GM13977 (cell line): ENCODE results near the gene METTL18.

Source experiments
- DNase-seq: peaks from one replicate; pipeline ENCODE4 v3.0.0; 2012; ENCODE audit warnings: low spot score
- in situ Hi-C: fragments of 300-500 bp; cut with MboI; formaldehyde crosslinking; loops from one replicate; pipeline ENCODE4 v1.12.0; 2022; ENCODE audit warnings: low sequenced_read_pairs, low pct_unique_long_range_greater_than_20kb, mixed read lengths, inconsistent platforms; ENCODE audit not compliant: unreplicated experiment
- TF ChIP-seq, protein P1 (sequence below): IDR thresholded peaks from 2 replicates; pipeline ENCODE4 v1.5.1; 2012; ENCODE audit warnings: mild to moderate bottlenecking, control low read depth; ENCODE audit not compliant: insufficient read depth; ENCODE audit errors: extremely low read depth, missing control alignments

The METTL18 gene

DNA sequence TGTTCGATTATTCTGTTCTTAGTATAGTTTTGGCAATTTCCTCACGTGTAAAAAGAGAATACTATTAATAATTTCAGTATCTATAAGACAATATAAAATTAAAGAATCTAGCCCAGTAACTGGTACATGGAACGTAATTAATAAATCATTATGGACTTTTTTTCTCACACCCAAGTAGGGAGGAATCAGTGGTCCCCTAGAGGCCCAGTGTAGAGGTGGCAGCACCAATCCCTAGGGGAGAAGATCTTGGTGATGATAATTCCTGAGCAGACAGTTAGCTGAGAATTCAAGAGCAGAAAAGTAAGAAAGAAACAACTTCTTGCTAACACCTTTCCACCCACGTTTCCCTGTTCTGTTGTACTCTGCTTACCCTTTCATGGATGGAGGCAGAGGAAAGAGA, 41.2 kb downstream of the METTL18 start:
- TF ChIP-seq, protein P1, sequence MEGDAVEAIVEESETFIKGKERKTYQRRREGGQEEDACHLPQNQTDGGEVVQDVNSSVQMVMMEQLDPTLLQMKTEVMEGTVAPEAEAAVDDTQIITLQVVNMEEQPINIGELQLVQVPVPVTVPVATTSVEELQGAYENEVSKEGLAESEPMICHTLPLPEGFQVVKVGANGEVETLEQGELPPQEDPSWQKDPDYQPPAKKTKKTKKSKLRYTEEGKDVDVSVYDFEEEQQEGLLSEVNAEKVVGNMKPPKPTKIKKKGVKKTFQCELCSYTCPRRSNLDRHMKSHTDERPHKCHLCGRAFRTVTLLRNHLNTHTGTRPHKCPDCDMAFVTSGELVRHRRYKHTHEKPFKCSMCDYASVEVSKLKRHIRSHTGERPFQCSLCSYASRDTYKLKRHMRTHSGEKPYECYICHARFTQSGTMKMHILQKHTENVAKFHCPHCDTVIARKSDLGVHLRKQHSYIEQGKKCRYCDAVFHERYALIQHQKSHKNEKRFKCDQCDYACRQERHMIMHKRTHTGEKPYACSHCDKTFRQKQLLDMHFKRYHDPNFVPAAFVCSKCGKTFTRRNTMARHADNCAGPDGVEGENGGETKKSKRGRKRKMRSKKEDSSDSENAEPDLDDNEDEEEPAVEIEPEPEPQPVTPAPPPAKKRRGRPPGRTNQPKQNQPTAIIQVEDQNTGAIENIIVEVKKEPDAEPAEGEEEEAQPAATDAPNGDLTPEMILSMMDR, result no peak
- in situ Hi-C loops, result no loop called here
- DNase-seq, result no peak

DNA sequence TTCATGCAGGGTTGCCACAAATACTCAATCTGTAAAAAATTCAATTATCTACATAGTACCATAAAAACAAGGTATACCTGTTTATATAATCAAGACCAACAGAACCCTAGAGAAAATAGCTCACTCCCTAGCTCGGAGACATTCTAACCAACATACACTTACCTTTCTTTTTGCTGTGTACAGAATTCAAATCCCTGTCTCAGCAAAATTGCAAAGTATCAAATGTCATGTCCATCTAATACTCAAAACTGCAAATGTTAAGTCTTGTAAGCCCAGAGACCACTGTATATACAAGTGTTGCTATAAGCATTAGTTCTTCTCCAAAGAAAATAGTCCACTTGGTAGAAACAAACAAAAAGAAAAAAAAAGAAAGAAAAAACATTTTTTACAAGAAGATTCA, 44.7 kb downstream of the METTL18 start:
- no peak for DNase-seq
- in situ Hi-C loops, result no loop called here
- TF ChIP-seq, protein P1, result no peak

DNA sequence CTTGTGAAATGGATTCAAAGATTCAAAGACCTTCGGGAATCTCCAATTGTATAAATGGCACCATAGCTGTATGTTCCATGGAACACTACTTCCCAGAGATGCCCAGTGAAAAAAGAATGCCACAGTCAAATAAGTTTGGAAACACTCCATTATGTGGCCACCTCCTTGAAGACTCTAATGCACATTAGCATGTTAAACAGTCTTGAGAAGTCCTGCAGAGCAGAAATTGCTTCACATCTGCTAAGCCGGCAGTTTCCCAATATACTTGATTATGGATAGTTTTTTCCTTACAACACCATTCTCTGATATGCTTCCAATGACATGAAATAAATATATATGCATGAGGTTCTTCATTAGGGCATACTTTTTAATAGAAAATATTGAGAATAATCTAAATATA, 48.2 kb downstream of the METTL18 start:
- in situ Hi-C loops, result no loop called here
- TF ChIP-seq, protein P1, result no peak
- DNase-seq, result no peak

DNA sequence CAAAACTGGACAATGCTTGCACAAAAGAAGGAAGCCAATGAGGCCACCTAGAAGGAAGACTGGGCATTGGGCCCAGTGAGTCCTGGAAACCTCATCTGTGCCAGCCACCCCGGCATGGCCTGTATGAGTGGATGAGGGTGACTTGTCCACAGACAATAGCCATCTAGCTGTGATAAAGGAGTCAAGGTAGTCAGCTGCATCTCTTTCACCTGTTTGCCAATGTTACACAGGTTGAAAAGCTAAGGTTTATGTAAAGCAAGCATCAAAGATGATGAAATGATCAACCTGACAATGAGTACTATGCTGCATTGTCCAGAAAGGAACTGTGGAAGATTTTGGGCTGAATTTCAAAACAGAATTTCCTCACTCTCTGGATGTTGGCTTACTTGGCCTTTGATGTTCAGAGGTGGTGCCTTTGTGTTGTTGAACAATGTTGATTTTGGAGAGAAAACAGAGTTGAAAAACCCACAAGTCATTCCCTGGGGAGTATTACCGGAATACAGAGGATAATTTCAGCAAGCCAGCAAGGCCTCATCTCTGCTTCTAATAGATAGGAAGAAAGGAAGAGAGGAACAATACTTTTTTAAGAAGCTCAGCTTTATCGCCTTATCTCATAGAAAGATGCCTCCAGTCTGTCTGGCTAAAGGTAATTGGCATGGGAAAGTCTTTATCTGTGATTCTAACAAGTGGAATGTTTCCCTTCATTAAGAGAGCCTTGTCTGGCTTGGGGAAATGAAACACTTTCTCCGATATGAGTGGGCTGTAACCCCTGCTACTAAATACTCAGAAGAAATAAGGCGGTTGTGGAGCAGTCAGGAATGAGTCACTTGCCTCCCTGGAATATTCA, 49.5 kb downstream of the METTL18 start:
- no peak for DNase-seq
- in situ Hi-C loops, result no loop called here
- TF ChIP-seq, protein P1, result no peak
